Endothelial cell of umbilical vein (primary cell): ENCODE measurements around the gene STPG4. TPM values are rescaled to one million over a fixed set of nuclear protein-coding genes. Genes with fewer than 3 reads are reported as not detected.

Experiments
- BruUV-seq: library from RNA; stranded (reverse); fragments of 400-500 nt; replicated peaks from 2 replicates; lab custom pipeline; 2021; lab: Mats Ljungman, UMichigan
- CTCF ChIA-PET: fragments of 300-600, 350-600 bp; sonication (Branson Sonifier 250); formaldehyde crosslinking; loops from one replicate; lab custom pipeline; 2021; ENCODE audit warnings: antibody characterized with exemption, inconsistent platforms; lab: Charles Lee
- POLR2A ChIA-PET: fragments of 300-600, 350-600 bp; sonication (Branson Sonifier 250); formaldehyde crosslinking; loops from one replicate; lab custom pipeline; 2021; ENCODE audit warnings: antibody characterized with exemption, inconsistent platforms; lab: Charles Lee
- DNase-seq: peaks from one replicate; pipeline ENCODE4 v3.0.0-alpha.2; 2011; ENCODE audit warnings: low read depth, low spot score
- FAIRE-seq: peaks from 2 replicates; lab custom pipeline; 2011; peaks lifted over from hg19 to GRCh38; lab: Jason Lieb, UNC
- H2AFZ ChIP-seq: 2 replicates; pipeline ENCODE4 v1.6.0; 2012; ENCODE audit warnings: low read depth, low read length, control low read depth, inconsistent platforms
- H3K27ac ChIP-seq: 2 replicates; pipeline ENCODE4 v1.5.1; 2011; ENCODE audit warnings: low read depth, mild to moderate bottlenecking, control low read depth, low read length, moderate library complexity; ENCODE audit not compliant: insufficient read depth
- H3K27me3 ChIP-seq, 2 experiments: 2 replicates each; pipeline versions ENCODE4 v1.6.0 to v1.6.1; 2011; ENCODE audit warnings: low read length in 2 of 2, mixed read lengths in 1 of 2; ENCODE audit not compliant: control insufficient read depth in 2 of 2, insufficient read depth in 2 of 2
- H3K36me3 ChIP-seq, 2 experiments: 2 replicates in 1 of 2; 3 replicates in 1 of 2; pipeline ENCODE4 v1.5.1; 2011; ENCODE audit warnings: low read length in 2 of 2, mild to moderate bottlenecking in 1 of 2, moderate library complexity in 1 of 2; ENCODE audit not compliant: control insufficient read depth in 2 of 2, insufficient read depth in 2 of 2; ENCODE audit errors: extremely low read depth in 1 of 2
- H3K4me1 ChIP-seq: 3 replicates; pipeline ENCODE4 v1.5.1; 2011; ENCODE audit warnings: mild to moderate bottlenecking, low read length; ENCODE audit not compliant: control insufficient read depth, insufficient read depth; ENCODE audit errors: extremely low read depth
- H3K4me2 ChIP-seq: 2 replicates; pipeline ENCODE4 v1.6.1; 2011; ENCODE audit warnings: low read length, control low read depth, mixed read lengths; ENCODE audit not compliant: insufficient read depth
- H3K4me3 ChIP-seq, 3 experiments: fragments of 200-600 bp in 1 of 3; sonication (generic), shearing (Covaris generic) in 1 of 3; replicated peaks in 1 of 3; 2 replicates each; pipeline ENCODE4 v1.5.1; 2011 to 2016; ENCODE audit warnings: control low read depth in 3 of 3, low read length in 3 of 3, mild to moderate bottlenecking in 2 of 3, inconsistent platforms in 1 of 3, low read depth in 1 of 3, moderate library complexity in 1 of 3; ENCODE audit not compliant: insufficient read depth in 1 of 3
- H3K79me2 ChIP-seq: 2 replicates; pipeline ENCODE4 v1.6.0; 2012; ENCODE audit warnings: low read length, inconsistent platforms; ENCODE audit not compliant: control insufficient read depth, insufficient read depth
- H3K9ac ChIP-seq: replicated peaks from 2 replicates; pipeline ENCODE3; 2011; ENCODE audit warnings: low read length, control low read depth; ENCODE audit not compliant: insufficient read depth; ENCODE audit errors: extremely low read depth
- H3K9me1 ChIP-seq: replicated peaks from 3 replicates; pipeline ENCODE4 v1.6.0; 2011; ENCODE audit warnings: mild to moderate bottlenecking, low read length; ENCODE audit not compliant: control insufficient read depth, insufficient read depth; ENCODE audit errors: extremely low read depth
- H3K9me3 ChIP-seq: replicated peaks from 2 replicates; pipeline ENCODE4 v1.5.1; 2012; ENCODE audit warnings: low read length, inconsistent platforms; ENCODE audit not compliant: control insufficient read depth, insufficient read depth
- H4K20me1 ChIP-seq: replicated peaks from 2 replicates; pipeline ENCODE3; 2011; ENCODE audit warnings: mild to moderate bottlenecking, low read length; ENCODE audit not compliant: control insufficient read depth, insufficient read depth; ENCODE audit errors: extremely low read depth
- CTCF ChIP-seq, 2 donors: IDR thresholded peaks; 1 replicate in 1 of 2; 2 replicates in 1 of 2; pipeline ENCODE4 v1.5.1; 2011; ENCODE audit warnings: low read length in 2 of 2, mild to moderate bottlenecking in 2 of 2, moderate library complexity in 2 of 2, control low read depth in 1 of 2, inconsistent platforms in 1 of 2, low read depth in 1 of 2; ENCODE audit not compliant: insufficient read depth in 1 of 2; ENCODE audit errors: extremely low read depth in 1 of 2
- EZH2 ChIP-seq: IDR thresholded peaks from 2 replicates; pipeline ENCODE4 v1.6.1; 2012; ENCODE audit warnings: borderline replicate concordance, low read depth, mild to moderate bottlenecking, moderate library complexity, low read length, inconsistent platforms; ENCODE audit not compliant: severe bottlenecking
- GATA2 ChIP-seq: IDR thresholded peaks from 2 replicates; pipeline ENCODE4 v1.7.0; 2011; ENCODE audit warnings: low read depth, mild to moderate bottlenecking, moderate library complexity, mixed read lengths, low read length; ENCODE audit not compliant: insufficient read length, insufficient read depth
- POLR2A ChIP-seq: IDR thresholded peaks from 2 replicates; pipeline ENCODE4 v1.6.1; 2012; ENCODE audit warnings: low read depth, mild to moderate bottlenecking, control low read depth, low read length
- dilution Hi-C: fragments of 300-500 bp; cut with MboI; formaldehyde crosslinking; loops from one replicate; pipeline ENCODE4 v1.15.0; 2019; ENCODE audit warnings: low sequenced_read_pairs; ENCODE audit not compliant: extremely low pct_ligation_motif_present
- intact Hi-C: fragments of 100-400 bp; cut with micrococcal nuclease; formaldehyde crosslinking; loops from one replicate; pipeline ENCODE4 v1.10.0; 2022
- polyA plus RNA-seq, 4 experiments: library from polyadenylated mRNA; depleted of rRNA in 3 of 4; stranded (reverse) in 3 of 4; unstranded in 1 of 4; fragments of >200 nt; gene quantifications; 2 replicates each; pipeline versions ENCODE4 v1.2.1 to v1.2.3, GENCODE V29; 2011 to 2012; ENCODE audit warnings: missing spikeins in 1 of 4
- total RNA-seq: library from RNA; stranded (reverse); gene quantifications from 2 replicates; pipeline ENCODE4 v1.2.3, GENCODE V29; 2021

STPG4 gene
- total and polyA plus RNA-seq, 2 donors (not counting 3 experiments of a cell fraction or from before 2014, with no cell fraction given) = 0.53 TPM; not detected in 1

GRCh38 chr2:47076126-47076506 is 79.0 kb downstream of the STPG4 start:
- Histone ChIP-seq H4K20me1 (no peaks in the 10 kb centered on the region), H3K4me3 (no peak overlapping the region), H3K9ac (peak overlapping the region; percentile 57), H3K27me3 (no peaks in the 10 kb centered on the region), H2AFZ (no peak overlapping the region), H3K36me3 (peaks cover 0 to 2% of the 10 kb centered on the region in 2 experiments), H3K4me1 (peaks cover 33% of the 10 kb centered on the region), H3K9me1 (no peaks in the 10 kb centered on the region), H3K9me3 (no peaks in the 10 kb centered on the region), H3K4me2 (no peak overlapping the region), H3K79me2 (no peaks in the 10 kb centered on the region), H3K27ac (peak overlapping the region; percentile 89)
- intact Hi-C loops = loop anchor here (1.0 kb wide), 1 partner anchor 33 kb away; no protein-coding TSS in a partner anchor
- FAIRE-seq (no peak), DNase-seq (no peak)
- dilution Hi-C loops = no loop called here
- no peak for TF ChIP-seq EZH2
- TF ChIP-seq POLR2A = peak; percentile 9
- TF ChIP-seq CTCF (IDR thresholded peaks at IDR 0.05; ENCODE audit: extremely low read depth in 1 of 2, insufficient read depth in 1 of 2, low read depth in 1 of 2, low read length in 2 of 2) = no peak
- no peak for TF ChIP-seq GATA2
- ChIA-PET CTCF (interaction anchor here (1.2 to 1.6 kb wide), 4 partner anchors 10 to 12 kb away, joined by 3 to 10 read pairs (median 4); no protein-coding TSS in a partner anchor), POLR2A (interaction anchor here (1.1 kb wide), 1 partner anchor 42 kb away, joined by 3 read pairs; no protein-coding TSS in a partner anchor)
- BruUV-seq = no TSS peak
